ENCODE data around the gene RBMS3. TPM values are rescaled to one million over a fixed set of nuclear protein-coding genes. Genes with fewer than 3 reads are reported as not detected.

Gene RBMS3
- total and polyA plus RNA-seq, 2 experiments from 2014 or later: 3.2 to 7.4 TPM

DNA sequence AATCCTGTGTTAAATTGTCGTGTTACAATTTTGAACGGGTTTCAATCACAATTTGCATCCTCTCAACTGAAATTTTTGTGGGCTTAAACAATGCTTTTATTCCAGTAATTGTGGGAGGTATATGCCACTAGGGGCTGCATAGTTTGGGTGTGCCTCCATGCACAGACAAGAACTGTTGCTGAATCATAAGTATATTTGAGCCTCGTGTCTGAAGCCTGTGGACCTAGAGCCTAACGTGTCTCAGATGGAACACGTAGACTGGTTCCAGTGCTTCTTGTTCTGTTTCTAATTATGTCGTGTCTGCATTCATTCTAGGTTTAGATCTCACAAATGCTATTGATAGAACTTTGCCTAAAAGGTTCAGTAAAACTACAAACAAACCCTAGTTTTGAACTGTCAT is 363.4 kb downstream of the RBMS3 start:
- peaks cover 10% of the 10 kb centered on the region; the same call in 1 of the 2 replicates for H3K4me1 ChIP-seq (ENCODE audit: insufficient read depth)
- H3K36me3 Mint-ChIP-seq (ENCODE audit: low read depth): no peaks in the 10 kb centered on the region
- H4K20me1 ChIP-seq (replicated peaks; ENCODE audit: insufficient read depth): no peaks in the 10 kb centered on the region
- no peak for DNase-seq (ENCODE audit: low spot score)
- H3F3A ChIP-seq (replicated peaks; ENCODE audit: low read depth): no peaks in the 10 kb centered on the region
- no peaks in the 10 kb centered on the region for H3K9me2 ChIP-seq (ENCODE audit: insufficient read depth)
- no peak overlapping the region for H3K27ac ChIP-seq (ENCODE audit: low read depth)
- peaks cover 29% of the 10 kb centered on the region for H3K4me1 Mint-ChIP-seq
- no peak overlapping the region for H3K27ac Mint-ChIP-seq
- H3K27me3 Mint-ChIP-seq (ENCODE audit: insufficient read depth, low read depth, poor library complexity): no peaks in the 10 kb centered on the region
- no peak overlapping the region for H3K4me2 ChIP-seq
- H3K79me2 ChIP-seq (replicated peaks; ENCODE audit: insufficient read depth): no peaks in the 10 kb centered on the region
- H3K9me3 Mint-ChIP-seq: no peaks in the 10 kb centered on the region
- H3K4me3 ChIP-seq: no peak overlapping the region
- H2AFZ ChIP-seq: no peak overlapping the region
- no peak overlapping the region for H3K4me3 Mint-ChIP-seq
- no peak for TF ChIP-seq JUNB (IDR thresholded peaks at IDR 0.05; ENCODE audit: unreplicated experiment)
- TF ChIP-seq ZNF331 (CRISPR knock-in tag; IDR thresholded peaks at IDR 0.05; ENCODE audit: low read depth): no peak
- no peak for TF ChIP-seq NANOG (IDR thresholded peaks at IDR 0.05; ENCODE audit: borderline replicate concordance)
- TF ChIP-seq, protein P1, sequence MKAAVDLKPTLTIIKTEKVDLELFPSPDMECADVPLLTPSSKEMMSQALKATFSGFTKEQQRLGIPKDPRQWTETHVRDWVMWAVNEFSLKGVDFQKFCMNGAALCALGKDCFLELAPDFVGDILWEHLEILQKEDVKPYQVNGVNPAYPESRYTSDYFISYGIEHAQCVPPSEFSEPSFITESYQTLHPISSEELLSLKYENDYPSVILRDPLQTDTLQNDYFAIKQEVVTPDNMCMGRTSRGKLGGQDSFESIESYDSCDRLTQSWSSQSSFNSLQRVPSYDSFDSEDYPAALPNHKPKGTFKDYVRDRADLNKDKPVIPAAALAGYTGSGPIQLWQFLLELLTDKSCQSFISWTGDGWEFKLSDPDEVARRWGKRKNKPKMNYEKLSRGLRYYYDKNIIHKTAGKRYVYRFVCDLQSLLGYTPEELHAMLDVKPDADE (IDR thresholded peaks at IDR 0.05): no peak
- TF ChIP-seq, protein P2, sequence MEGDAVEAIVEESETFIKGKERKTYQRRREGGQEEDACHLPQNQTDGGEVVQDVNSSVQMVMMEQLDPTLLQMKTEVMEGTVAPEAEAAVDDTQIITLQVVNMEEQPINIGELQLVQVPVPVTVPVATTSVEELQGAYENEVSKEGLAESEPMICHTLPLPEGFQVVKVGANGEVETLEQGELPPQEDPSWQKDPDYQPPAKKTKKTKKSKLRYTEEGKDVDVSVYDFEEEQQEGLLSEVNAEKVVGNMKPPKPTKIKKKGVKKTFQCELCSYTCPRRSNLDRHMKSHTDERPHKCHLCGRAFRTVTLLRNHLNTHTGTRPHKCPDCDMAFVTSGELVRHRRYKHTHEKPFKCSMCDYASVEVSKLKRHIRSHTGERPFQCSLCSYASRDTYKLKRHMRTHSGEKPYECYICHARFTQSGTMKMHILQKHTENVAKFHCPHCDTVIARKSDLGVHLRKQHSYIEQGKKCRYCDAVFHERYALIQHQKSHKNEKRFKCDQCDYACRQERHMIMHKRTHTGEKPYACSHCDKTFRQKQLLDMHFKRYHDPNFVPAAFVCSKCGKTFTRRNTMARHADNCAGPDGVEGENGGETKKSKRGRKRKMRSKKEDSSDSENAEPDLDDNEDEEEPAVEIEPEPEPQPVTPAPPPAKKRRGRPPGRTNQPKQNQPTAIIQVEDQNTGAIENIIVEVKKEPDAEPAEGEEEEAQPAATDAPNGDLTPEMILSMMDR (conservative IDR thresholded peaks at IDR 0.05; ENCODE audit: low read depth in 2 of 2): no peak
- no peak for TF ChIP-seq ZNF114 (CRISPR knock-in tag; IDR thresholded peaks at IDR 0.05)
- no peak for TF ChIP-seq CREB1 (CRISPR knock-in tag; IDR thresholded peaks at IDR 0.05; ENCODE audit: low read depth)
- TF ChIP-seq EZH2 (IDR thresholded peaks at IDR 0.05; ENCODE audit: low read depth, unreplicated experiment): no peak
- TF ChIP-seq, protein P3, sequence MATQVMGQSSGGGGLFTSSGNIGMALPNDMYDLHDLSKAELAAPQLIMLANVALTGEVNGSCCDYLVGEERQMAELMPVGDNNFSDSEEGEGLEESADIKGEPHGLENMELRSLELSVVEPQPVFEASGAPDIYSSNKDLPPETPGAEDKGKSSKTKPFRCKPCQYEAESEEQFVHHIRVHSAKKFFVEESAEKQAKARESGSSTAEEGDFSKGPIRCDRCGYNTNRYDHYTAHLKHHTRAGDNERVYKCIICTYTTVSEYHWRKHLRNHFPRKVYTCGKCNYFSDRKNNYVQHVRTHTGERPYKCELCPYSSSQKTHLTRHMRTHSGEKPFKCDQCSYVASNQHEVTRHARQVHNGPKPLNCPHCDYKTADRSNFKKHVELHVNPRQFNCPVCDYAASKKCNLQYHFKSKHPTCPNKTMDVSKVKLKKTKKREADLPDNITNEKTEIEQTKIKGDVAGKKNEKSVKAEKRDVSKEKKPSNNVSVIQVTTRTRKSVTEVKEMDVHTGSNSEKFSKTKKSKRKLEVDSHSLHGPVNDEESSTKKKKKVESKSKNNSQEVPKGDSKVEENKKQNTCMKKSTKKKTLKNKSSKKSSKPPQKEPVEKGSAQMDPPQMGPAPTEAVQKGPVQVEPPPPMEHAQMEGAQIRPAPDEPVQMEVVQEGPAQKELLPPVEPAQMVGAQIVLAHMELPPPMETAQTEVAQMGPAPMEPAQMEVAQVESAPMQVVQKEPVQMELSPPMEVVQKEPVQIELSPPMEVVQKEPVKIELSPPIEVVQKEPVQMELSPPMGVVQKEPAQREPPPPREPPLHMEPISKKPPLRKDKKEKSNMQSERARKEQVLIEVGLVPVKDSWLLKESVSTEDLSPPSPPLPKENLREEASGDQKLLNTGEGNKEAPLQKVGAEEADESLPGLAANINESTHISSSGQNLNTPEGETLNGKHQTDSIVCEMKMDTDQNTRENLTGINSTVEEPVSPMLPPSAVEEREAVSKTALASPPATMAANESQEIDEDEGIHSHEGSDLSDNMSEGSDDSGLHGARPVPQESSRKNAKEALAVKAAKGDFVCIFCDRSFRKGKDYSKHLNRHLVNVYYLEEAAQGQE (IDR thresholded peaks at IDR 0.05; ENCODE audit: unreplicated experiment): no peak
- no peak for TF ChIP-seq STAT1 (IDR thresholded peaks at IDR 0.05; ENCODE audit: unreplicated experiment)
- no peak for TF ChIP-seq EZH2phosphoT487 (IDR thresholded peaks at IDR 0.05; ENCODE audit: unreplicated experiment)
- TF ChIP-seq POLR2AphosphoS5 (IDR thresholded peaks at IDR 0.05; ENCODE audit: low read depth): no peak
- TF ChIP-seq, protein P4, sequence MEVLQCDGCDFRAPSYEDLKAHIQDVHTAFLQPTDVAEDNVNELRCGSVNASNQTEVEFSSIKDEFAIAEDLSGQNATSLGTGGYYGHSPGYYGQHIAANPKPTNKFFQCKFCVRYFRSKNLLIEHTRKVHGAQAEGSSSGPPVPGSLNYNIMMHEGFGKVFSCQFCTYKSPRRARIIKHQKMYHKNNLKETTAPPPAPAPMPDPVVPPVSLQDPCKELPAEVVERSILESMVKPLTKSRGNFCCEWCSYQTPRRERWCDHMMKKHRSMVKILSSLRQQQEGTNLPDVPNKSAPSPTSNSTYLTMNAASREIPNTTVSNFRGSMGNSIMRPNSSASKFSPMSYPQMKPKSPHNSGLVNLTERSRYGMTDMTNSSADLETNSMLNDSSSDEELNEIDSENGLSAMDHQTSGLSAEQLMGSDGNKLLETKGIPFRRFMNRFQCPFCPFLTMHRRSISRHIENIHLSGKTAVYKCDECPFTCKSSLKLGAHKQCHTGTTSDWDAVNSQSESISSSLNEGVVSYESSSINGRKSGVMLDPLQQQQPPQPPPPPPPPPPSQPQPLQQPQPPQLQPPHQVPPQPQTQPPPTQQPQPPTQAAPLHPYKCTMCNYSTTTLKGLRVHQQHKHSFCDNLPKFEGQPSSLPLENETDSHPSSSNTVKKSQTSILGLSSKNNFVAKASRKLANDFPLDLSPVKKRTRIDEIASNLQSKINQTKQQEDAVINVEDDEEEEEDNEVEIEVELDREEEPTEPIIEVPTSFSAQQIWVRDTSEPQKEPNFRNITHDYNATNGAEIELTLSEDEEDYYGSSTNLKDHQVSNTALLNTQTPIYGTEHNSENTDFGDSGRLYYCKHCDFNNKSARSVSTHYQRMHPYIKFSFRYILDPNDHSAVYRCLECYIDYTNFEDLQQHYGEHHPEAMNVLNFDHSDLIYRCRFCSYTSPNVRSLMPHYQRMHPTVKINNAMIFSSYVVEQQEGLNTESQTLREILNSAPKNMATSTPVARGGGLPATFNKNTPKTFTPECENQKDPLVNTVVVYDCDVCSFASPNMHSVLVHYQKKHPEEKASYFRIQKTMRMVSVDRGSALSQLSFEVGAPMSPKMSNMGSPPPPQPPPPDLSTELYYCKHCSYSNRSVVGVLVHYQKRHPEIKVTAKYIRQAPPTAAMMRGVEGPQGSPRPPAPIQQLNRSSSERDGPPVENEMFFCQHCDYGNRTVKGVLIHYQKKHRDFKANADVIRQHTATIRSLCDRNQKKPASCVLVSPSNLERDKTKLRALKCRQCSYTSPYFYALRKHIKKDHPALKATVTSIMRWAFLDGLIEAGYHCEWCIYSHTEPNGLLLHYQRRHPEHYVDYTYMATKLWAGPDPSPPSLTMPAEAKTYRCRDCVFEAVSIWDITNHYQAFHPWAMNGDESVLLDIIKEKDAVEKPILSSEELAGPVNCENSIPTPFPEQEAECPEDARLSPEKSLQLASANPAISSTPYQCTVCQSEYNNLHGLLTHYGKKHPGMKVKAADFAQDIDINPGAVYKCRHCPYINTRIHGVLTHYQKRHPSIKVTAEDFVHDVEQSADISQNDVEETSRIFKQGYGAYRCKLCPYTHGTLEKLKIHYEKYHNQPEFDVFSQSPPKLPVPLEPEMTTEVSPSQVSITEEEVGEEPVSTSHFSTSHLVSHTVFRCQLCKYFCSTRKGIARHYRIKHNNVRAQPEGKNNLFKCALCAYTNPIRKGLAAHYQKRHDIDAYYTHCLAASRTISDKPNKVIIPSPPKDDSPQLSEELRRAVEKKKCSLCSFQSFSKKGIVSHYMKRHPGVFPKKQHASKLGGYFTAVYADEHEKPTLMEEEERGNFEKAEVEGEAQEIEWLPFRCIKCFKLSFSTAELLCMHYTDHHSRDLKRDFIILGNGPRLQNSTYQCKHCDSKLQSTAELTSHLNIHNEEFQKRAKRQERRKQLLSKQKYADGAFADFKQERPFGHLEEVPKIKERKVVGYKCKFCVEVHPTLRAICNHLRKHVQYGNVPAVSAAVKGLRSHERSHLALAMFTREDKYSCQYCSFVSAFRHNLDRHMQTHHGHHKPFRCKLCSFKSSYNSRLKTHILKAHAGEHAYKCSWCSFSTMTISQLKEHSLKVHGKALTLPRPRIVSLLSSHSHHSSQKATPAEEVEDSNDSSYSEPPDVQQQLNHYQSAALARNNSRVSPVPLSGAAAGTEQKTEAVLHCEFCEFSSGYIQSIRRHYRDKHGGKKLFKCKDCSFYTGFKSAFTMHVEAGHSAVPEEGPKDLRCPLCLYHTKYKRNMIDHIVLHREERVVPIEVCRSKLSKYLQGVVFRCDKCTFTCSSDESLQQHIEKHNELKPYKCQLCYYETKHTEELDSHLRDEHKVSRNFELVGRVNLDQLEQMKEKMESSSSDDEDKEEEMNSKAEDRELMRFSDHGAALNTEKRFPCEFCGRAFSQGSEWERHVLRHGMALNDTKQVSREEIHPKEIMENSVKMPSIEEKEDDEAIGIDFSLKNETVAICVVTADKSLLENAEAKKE (CRISPR knock-in tag; IDR thresholded peaks at IDR 0.05): no peak
- H3K27me3 ChIP-seq (ENCODE audit: insufficient read depth): no peaks in the 10 kb centered on the region
- ATAC-seq: no peak
- no peaks in the 10 kb centered on the region for H3K36me3 ChIP-seq (ENCODE audit: insufficient read depth)
